Stomach (tissue), 9 donors: ENCODE results near the gene COL18A1. TPM values are rescaled to one million over a fixed set of nuclear protein-coding genes. Genes with fewer than 3 reads are reported as not detected.

Experiments
- DNase-seq, 2 donors: peaks; one replicate each; pipeline versions ENCODE4 v3.0.0 to v3.0.0-alpha.2; 2013 to 2019
- H3K27ac ChIP-seq, 5 donors: fragments of 200-600 bp in 4 of 5; sonication (generic) in 4 of 5; one replicate each; pipeline ENCODE4 v1.5.1; 2013 to 2019; ENCODE audit warnings: mild to moderate bottlenecking in 1 of 5, moderate library complexity in 1 of 5
- H3K27me3 ChIP-seq, 3 donors: fragments of 200-600 bp; sonication (generic); one replicate each; pipeline ENCODE4 v1.5.1; 2017 to 2019; ENCODE audit warnings: mixed run types in 1 of 3
- H3K36me3 ChIP-seq, 4 donors: fragments of 200-600 bp; sonication (generic); 1 replicate in 3 of 4; 2 replicates in 1 of 4; pipeline ENCODE4 v1.5.1; 2016 to 2019
- H3K4me1 ChIP-seq, 4 donors: fragments of 200-600 bp; sonication (generic); one replicate each; pipeline ENCODE4 v1.5.1; 2016 to 2019
- H3K4me3 ChIP-seq, 4 donors: fragments of 200-600 bp; sonication (generic) in 3 of 4; one replicate each; pipeline ENCODE4 v1.5.1; 2016 to 2019; ENCODE audit warnings: mild to moderate bottlenecking in 1 of 4
- H3K9me3 ChIP-seq, 4 donors: fragments of 200-600 bp; sonication (generic); one replicate each; pipeline ENCODE4 v1.5.1; 2016 to 2019
- EP300 ChIP-seq: sonication (generic); formaldehyde crosslinking; IDR thresholded peaks from one replicate; pipeline ENCODE4 v1.6.1; 2017; ENCODE audit warnings: antibody characterized with exemption
- POLR2A ChIP-seq, 4 donors: fragments of 450-650 bp; IDR thresholded peaks; one replicate each; pipeline ENCODE4 v1.6.1; 2016; ENCODE audit warnings: antibody characterized with exemption in 4 of 4, control low read depth in 2 of 4, mild to moderate bottlenecking in 1 of 4, moderate library complexity in 1 of 4
- POLR2AphosphoS5 ChIP-seq, 3 donors: sonication (generic); formaldehyde crosslinking; IDR thresholded peaks; one replicate each; pipeline ENCODE4 v1.6.1; 2016; ENCODE audit warnings: antibody characterized with exemption in 3 of 3
- WGBS, 5 donors: extraction: QIAGEN DNeasy Blood & Tissue Kit in 3 of 5; methylation state at CpG; one replicate each; pipeline versions ENCODE4 v1.1.5 to v1.1.7; 2013 to 2018; 5-methylcytosine and 5-hydroxymethylcytosine counted together
- intact Hi-C: fragments of 100-400 bp; cut with DNase I; formaldehyde crosslinking; loops from one replicate; pipeline ENCODE4 v1.15.1; 2023; ENCODE audit warnings: low total_unique reads
- polyA plus RNA-seq, 3 donors: library from polyadenylated mRNA; stranded (reverse); fragments of 200-250 nt; gene quantifications; one replicate each; pipeline ENCODE4 v1.2.3, GENCODE V29; 2013
- total RNA-seq, 5 donors: library from RNA; depleted of rRNA; stranded (reverse); fragments of >200 nt; gene quantifications; one replicate each; pipeline versions ENCODE4 v1.1.0 to v1.2.3, GENCODE V29; 2014 to 2016
- TF ChIP-seq, protein P1 (sequence below), 7 experiments: fragments of 450-650 bp in 4 of 7; fragments of 200-600 bp in 3 of 7; sonication (generic) in 3 of 7; IDR thresholded peaks; one replicate each; pipeline ENCODE4 v1.5.1; 2016 to 2019; ENCODE audit warnings: antibody characterized with exemption in 7 of 7, control low read depth in 2 of 7, mild to moderate bottlenecking in 1 of 7
- donor health status: healthy with polysubstance abuse.
- donor health status: Bipolar disorder and iron deficiency.
- donor health status: healthy.

COL18A1 gene
- total and polyA plus RNA-seq, 8 donors: 19.8 to 212 (median 34.6) TPM

DNA sequence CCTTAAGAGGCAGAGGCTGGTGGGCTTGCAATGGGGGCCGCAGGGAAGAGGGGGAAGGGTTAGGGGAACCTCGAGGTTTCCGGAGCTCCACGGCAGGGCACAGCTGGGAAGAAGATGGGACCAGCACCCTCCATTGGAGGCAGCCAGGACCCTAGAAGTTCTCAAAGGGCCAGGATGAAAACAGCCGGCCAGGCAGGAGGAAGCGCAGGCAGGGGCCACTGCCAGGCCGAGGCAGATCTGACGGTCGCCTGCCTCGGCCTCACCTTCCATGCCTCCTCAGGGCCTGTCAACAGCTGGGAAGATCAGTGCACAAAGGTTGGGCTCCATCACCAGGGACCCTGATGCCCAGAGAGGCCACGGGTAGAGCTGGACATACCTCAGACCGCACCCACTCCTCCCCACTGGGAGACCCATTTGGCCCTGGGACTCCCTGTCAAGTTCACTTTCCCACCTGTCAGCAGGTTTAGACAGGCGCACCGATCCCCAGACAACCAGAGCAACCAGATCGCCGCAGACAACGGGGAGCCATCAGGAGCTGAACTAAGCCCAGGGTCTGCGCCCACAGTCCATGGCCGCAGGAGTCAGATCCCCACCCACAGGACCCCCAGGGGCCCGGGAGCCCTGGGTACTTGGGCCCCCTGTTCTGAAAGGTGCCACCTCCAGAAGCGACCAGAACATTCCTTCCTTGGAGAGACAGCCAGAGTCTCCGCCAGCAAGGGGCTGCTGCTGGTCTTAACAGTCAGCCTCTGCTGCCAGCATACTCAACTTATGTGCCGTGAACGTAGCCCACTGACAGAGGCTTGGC, 135.0 kb downstream of the COL18A1 start:
- DNase-seq: peak in 1 of 2 donors; percentile 24
- H3K4me1 ChIP-seq: peaks cover 21 to 63% (median 39%) of the 10 kb centered on the region in 4 donors
- no peak overlapping the region for H3K27ac ChIP-seq
- H3K4me3 ChIP-seq: no peak overlapping the region
- intact Hi-C loops: no loop called here
- H3K36me3 ChIP-seq: peaks cover 0 to 4% (median 0%) of the 10 kb centered on the region in 4 donors
- 90 to 96% (median 94%) methylated on average over 19 to 24 of the region's 24 CpGs for WGBS, 5 donors
- TF ChIP-seq POLR2AphosphoS5 (IDR thresholded peaks at IDR 0.05): no peak
- TF ChIP-seq, protein P1, sequence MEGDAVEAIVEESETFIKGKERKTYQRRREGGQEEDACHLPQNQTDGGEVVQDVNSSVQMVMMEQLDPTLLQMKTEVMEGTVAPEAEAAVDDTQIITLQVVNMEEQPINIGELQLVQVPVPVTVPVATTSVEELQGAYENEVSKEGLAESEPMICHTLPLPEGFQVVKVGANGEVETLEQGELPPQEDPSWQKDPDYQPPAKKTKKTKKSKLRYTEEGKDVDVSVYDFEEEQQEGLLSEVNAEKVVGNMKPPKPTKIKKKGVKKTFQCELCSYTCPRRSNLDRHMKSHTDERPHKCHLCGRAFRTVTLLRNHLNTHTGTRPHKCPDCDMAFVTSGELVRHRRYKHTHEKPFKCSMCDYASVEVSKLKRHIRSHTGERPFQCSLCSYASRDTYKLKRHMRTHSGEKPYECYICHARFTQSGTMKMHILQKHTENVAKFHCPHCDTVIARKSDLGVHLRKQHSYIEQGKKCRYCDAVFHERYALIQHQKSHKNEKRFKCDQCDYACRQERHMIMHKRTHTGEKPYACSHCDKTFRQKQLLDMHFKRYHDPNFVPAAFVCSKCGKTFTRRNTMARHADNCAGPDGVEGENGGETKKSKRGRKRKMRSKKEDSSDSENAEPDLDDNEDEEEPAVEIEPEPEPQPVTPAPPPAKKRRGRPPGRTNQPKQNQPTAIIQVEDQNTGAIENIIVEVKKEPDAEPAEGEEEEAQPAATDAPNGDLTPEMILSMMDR (IDR thresholded peaks at IDR 0.05): no peak
- TF ChIP-seq EP300: no peak
- no peak for TF ChIP-seq POLR2A (IDR thresholded peaks at IDR 0.05)
- no peaks in the 10 kb centered on the region for H3K27me3 ChIP-seq
- no peaks in the 10 kb centered on the region for H3K9me3 ChIP-seq

- 72 to 85% (median 78%) methylated on average over 10 of the region's 10 CpGs for WGBS, 5 donors
- peak in 1 of 2 donors; percentile 24 for DNase-seq
- H3K4me1 ChIP-seq: peaks cover 16 to 57% (median 33%) of the 10 kb centered on the region in 4 donors
- intact Hi-C loops: no loop called here
- no peak overlapping the region for H3K27ac ChIP-seq
- TF ChIP-seq, protein P1 (IDR thresholded peaks at IDR 0.05): no peak
- no peak for TF ChIP-seq POLR2AphosphoS5 (IDR thresholded peaks at IDR 0.05)
- peaks cover 0 to 4% (median 0%) of the 10 kb centered on the region in 4 donors for H3K36me3 ChIP-seq
- H3K9me3 ChIP-seq: no peaks in the 10 kb centered on the region
- no peaks in the 10 kb centered on the region for H3K27me3 ChIP-seq
- no peak overlapping the region for H3K4me3 ChIP-seq
Measured at GRCh38 chr21:45540601-45540970, 135.6 kb downstream of the COL18A1 start.

DNA sequence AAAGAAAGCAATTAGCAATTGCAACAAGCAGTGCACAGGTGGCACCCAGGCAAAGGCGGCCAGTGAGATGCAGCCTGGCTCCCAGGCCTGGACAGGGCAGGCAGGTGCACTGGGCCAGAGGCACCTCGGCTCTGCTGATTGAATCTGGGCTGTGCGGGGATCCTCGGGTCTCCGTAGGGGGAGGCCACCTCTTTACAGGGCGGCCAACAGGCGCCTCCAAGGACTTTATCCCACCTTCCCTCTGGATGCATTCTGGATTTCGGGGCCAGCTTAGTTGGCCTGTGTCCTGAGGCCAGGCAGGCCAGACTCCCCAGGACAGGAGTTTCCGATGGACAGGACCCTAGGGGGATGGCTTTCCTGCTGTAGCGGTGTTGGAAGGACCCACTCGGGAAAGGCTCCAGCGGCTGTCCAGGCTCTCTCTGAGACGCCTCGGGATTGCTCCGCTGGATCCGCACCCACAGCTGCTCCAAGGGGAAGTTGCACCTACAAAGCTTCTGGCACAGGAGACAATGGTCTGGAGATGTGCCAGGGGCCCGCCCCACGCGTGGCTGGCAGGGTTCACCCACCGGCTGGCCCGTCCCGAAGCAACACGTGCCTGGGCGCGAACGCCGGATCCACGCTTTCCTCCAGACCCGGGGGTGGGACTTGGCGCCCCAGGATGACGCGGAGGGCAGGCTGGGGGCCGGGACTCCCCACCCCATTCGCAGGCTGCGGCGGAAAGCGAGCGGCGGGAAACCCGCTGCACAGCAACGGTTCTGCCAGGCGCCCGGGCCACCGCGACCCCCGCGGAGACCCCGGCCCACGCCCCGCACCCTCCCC, 136.5 kb downstream of the COL18A1 start:
- no peaks in the 10 kb centered on the region for H3K9me3 ChIP-seq
- TF ChIP-seq POLR2A (IDR thresholded peaks at IDR 0.05) (no peak), EP300 (no peak), POLR2AphosphoS5 (IDR thresholded peaks at IDR 0.05) (peak in 2 of 3 donors; percentile 22 to 60)
- TF ChIP-seq, protein P1 (IDR thresholded peaks at IDR 0.05): no peak
- intact Hi-C loops: no loop called here
- H3K36me3 ChIP-seq: peaks cover 0 to 3% (median 0%) of the 10 kb centered on the region in 4 donors
- peak overlapping the region; percentile 68 to 88 (median 80) for H3K4me3 ChIP-seq
- no peaks in the 10 kb centered on the region for H3K27me3 ChIP-seq
- 11 to 54% (median 14%) methylated on average over 8 to 50 of the region's 50 CpGs for WGBS, 5 donors
- DNase-seq: peak; percentile 83 to 89
- H3K4me1 ChIP-seq: peaks cover 14 to 53% (median 30%) of the 10 kb centered on the region in 4 donors
- peak overlapping the region; percentile 64 to 87 (median 85) for H3K27ac ChIP-seq

DNA sequence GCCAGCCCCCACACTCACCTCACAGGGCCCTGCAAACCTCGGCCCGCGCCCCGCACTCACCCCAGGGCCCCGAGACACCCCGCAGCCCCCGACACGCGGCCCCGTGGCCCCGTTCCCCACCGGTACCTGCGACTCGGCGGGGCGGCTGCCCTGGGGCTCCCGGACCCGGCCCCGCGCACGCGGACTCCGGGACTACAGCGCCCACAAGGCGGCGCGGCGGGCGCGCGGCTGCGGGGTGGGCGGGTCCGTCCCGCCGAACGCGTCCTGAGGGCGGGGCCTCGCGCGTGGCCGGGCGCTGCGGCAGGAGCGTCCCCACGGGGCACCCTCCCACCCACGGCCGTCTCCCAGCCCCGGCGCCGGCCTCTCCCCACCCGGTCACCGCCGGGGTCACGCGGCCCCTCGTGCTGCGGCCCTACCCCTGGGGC, 137.3 kb downstream of the COL18A1 start, which contains the start of gene SLC19A1:
SLC19A1 (minus strand) TSS at position 199 of the 425 bp plus-strand sequence. CDS start 4,481 bp downstream, outside the sequence.
- Histone ChIP-seq H3K4me3 (peak within 1 kb of the TSS; percentile 68 to 88 (median 80)), H3K9me3 (no peaks in the 10 kb centered on the region), H3K27ac (peak within 1 kb of the TSS; percentile 64 to 87 (median 85)), H3K36me3 (no peaks in the 10 kb centered on the region), H3K4me1 (peaks cover 14 to 46% (median 30%) of the 10 kb centered on the region in 4 donors), H3K27me3 (no peaks in the 10 kb centered on the region)
- WGBS, 5 donors: 0 to 6% (median 1%) methylated on average over 7 to 59 of the region's 59 CpGs; no CpG with 5 or more reads in 1 of the 5 donors
- intact Hi-C loops: no loop called here
- peak; percentile 79 to 91 for DNase-seq
- TF ChIP-seq, protein P1 (IDR thresholded peaks at IDR 0.05): peak in 3 of 7 experiments; percentile 29 to 76 (median 45)
- TF ChIP-seq POLR2A (IDR thresholded peaks at IDR 0.05): no peak
